Ectodermal cell (in vitro differentiated cells): Measurements from ENCODE around the gene TMEM131L.

ENCODE experiments used
- H3K27ac ChIP-seq: 2 replicates; pipeline ENCODE4 v1.7.0; 2013; ENCODE audit warnings: mild to moderate bottlenecking, low read depth, low read length; ENCODE audit not compliant: insufficient read depth, poor library complexity, severe bottlenecking
- H3K27me3 ChIP-seq: 2 replicates; pipeline ENCODE4 v1.7.0; 2013; ENCODE audit warnings: mild to moderate bottlenecking, low read length; ENCODE audit not compliant: insufficient read depth, control insufficient read depth, poor library complexity, severe bottlenecking
- H3K36me3 ChIP-seq: one replicate; pipeline ENCODE4 v1.7.0; 2013; ENCODE audit warnings: low read length; ENCODE audit not compliant: control insufficient read depth, insufficient read depth
- H3K4me1 ChIP-seq: one replicate; pipeline ENCODE4 v1.7.0; 2013; ENCODE audit warnings: low read length; ENCODE audit not compliant: control insufficient read depth, insufficient read depth
- H3K4me3 ChIP-seq: 2 replicates; pipeline ENCODE4 v1.7.0; 2013; ENCODE audit warnings: low read depth, low read length, control low read depth; ENCODE audit not compliant: insufficient read depth
- H3K9me3 ChIP-seq: 2 replicates; pipeline ENCODE4 v1.7.0; 2013; ENCODE audit warnings: mild to moderate bottlenecking, low read length, moderate library complexity; ENCODE audit not compliant: control insufficient read depth
- WGBS, 2 experiments: methylation state at CpG; one replicate each; pipeline ENCODE4 v1.1.7; 2013; ENCODE audit warnings: missing lambda C conversion rate in 2 of 2; 5-methylcytosine and 5-hydroxymethylcytosine counted together

The TMEM131L gene

DNA sequence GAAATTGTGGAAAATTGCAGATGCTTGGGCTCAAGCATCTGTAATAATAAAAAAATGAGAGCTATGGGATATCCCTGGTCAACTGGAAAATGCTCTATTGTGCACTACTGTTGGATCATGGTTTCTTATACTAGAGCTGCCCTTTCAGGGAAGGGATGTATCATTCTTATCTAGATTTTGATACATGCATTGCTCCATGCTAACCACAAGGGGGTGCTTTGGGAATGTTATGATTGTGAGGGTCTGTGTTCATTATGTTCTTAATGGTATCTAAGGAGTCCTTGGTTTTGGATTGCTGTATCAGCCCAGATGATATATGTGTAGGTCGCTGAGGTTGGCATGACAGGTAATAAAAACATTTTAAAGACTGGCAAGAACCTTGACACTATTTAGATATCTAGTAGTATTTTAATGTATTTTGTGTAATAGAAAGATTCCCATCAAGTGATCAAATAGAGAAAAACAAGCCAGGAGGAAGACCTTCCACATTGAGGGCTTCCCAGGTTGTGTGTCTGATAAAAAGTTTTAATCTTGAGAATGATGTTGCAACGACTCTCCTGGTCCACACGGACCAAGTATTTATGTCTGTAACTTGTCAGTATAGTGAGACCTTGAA is 168.7 kb downstream of the TMEM131L start:
- Histone ChIP-seq H3K27me3 (no peaks in the 10 kb centered on the region), H3K4me3 (no peak overlapping the region), H3K27ac (no peak overlapping the region), H3K9me3 (no peaks in the 10 kb centered on the region), H3K4me1 (no peaks in the 10 kb centered on the region), H3K36me3 (no peaks in the 10 kb centered on the region)
- 97 to 99% methylated on average over 3 of the region's 3 CpGs for WGBS, 2 experiments

DNA sequence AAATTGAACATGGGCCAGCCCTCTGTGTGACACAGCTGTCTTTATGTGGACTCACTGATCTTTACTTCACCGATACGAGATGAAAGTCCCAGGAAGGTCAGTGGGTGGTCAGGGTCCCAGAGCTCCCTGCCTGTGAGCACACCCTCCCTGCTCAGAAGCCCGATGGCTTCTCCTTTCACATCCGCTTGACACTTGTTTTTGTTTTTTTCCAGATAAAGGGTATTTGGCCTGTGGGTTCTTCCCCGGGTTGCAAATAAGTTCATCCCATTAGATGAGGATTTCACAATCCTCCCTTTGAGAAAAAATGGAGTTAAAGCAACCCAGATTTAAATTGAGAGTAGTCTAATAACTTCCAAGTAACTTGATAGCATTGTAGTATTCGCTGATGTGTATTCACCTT is 169.7 kb downstream of the TMEM131L start:
- no peaks in the 10 kb centered on the region for H3K4me1 ChIP-seq
- no peak overlapping the region for H3K4me3 ChIP-seq
- H3K36me3 ChIP-seq = no peaks in the 10 kb centered on the region
- no peaks in the 10 kb centered on the region for H3K27me3 ChIP-seq
- no peaks in the 10 kb centered on the region for H3K9me3 ChIP-seq
- 93 to 97% methylated on average over 6 of the region's 6 CpGs for WGBS, 2 experiments
- H3K27ac ChIP-seq = no peak overlapping the region

DNA sequence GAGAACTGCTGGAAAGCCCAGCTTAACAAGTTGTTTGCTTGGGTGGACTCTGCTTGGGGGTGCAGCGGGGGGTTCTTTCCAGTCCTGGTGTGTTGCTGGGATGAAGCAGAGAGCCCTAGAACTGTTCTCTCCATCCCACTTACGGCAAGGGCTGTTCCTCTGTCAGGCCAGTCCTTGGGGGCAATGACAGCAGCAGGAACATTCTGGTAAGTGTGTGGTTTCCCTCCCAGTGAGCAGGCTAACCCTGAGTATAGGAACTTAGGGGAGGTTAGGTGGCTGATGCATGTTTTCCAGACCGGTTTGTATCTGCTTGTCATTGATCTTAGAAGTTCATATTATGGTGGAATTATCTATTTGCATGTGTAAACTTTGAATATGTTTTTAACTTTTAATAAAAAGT is 171.0 kb downstream of the TMEM131L start:
- 95 to 97% methylated on average over 3 of the region's 3 CpGs for WGBS, 2 experiments

DNA sequence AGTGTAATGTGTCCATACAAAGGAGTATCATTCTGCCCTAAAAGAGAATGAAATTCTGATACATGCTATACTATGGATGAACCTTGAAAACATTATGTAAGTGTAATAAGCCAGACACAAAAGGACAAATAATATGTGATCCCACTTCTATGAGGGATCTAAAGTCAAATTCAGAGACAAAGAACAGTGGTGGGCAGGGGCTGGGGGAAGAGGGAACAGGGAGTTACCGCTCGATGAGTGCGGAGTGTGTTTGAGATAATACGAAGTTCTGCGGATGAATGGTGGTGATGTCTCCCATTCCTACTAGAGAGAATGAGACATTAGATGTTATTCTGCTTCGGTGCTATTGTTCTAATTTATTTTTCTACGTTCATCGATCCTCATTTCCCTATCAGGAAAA is 171.9 kb downstream of the TMEM131L start:
- WGBS, 2 experiments = 94 to 98% methylated on average over 5 to 8 of the region's 8 CpGs
- H3K36me3 ChIP-seq = no peaks in the 10 kb centered on the region

More for the DNA sequence above, 171.0 kb downstream of the TMEM131L start:
- Histone ChIP-seq H3K4me3 (no peak overlapping the region), H3K4me1 (no peaks in the 10 kb centered on the region), H3K36me3 (no peaks in the 10 kb centered on the region), H3K27me3 (no peaks in the 10 kb centered on the region), H3K9me3 (no peaks in the 10 kb centered on the region), H3K27ac (no peak overlapping the region)

DNA sequence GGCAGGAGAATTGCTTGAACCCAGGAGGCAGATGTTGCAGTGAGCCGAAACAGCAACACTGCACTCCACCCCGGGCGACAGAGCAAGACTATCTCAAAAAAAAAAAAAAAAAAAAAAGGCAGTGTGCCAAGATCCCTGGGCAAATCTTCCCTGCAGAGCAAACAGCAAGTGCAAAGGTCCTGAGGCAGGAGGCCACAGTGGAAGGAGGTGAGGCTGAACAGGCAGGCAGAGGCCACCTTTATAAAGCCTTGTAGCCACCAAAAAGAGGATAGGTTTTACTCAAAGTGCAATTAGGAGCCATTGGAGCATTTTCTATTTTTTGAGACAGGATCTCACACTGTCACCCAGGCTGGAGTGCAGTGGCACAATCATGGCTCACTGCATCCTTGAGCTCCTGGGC is 172.8 kb downstream of the TMEM131L start:
- no peak overlapping the region for H3K4me3 ChIP-seq
- 87 to 96% methylated on average over 3 of the region's 3 CpGs for WGBS, 2 experiments
- no peaks in the 10 kb centered on the region for H3K9me3 ChIP-seq
- no peak overlapping the region for H3K27ac ChIP-seq
- H3K4me1 ChIP-seq = no peaks in the 10 kb centered on the region
- H3K27me3 ChIP-seq = no peaks in the 10 kb centered on the region
- no peaks in the 10 kb centered on the region for H3K36me3 ChIP-seq

More for the DNA sequence above, 171.9 kb downstream of the TMEM131L start:
- H3K9me3 ChIP-seq = no peaks in the 10 kb centered on the region
- H3K27ac ChIP-seq = no peak overlapping the region
- no peaks in the 10 kb centered on the region for H3K27me3 ChIP-seq
- no peak overlapping the region for H3K4me3 ChIP-seq
- no peaks in the 10 kb centered on the region for H3K4me1 ChIP-seq

DNA sequence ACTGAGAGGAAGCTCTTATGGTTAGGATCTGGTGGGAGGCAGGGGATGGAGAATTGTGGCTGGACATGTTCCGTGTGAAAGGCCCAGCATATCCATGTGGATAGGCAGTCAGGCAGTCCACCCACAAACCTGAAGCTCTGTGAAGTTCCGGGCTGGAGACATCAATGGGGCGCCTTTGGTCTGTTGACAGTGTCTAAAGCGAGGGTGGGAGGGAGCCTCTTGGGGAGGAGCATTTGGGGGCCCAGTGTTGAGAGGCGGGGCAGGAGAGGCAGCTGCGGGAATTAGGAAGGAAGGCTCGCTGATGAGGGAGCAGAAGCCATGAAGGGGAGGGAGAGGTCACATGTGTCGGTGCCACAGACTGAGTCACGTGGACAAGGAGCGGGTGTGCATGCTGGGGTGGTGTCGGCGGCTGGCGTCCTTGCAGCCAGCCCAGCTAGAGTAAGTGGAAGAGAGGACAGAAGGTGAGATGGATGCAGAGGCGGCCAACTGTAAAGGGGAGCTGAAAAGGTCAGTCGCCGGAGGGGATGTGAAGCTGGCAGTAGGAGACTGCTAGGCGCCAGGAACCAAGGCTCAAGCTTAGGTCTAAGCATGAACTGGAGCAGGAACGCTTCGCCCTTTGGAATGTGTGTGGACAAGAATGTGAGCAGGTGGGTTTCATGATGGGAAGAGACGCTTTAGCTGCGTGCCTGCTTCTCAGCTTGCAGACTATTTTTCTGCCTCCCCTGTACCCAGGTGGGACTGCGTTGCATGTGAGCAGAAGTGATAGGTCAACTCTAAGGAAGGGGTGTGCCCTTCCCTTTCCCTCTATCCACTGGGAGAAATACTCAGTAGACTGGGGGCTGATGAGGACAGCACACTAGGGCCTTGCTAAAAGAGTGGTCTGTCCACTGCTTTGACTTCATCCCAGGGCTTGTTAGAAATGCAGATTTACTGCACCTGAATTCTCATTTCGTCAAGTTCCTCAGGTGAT is 174.0 kb downstream of the TMEM131L start:
- Histone ChIP-seq H3K4me1 (no peaks in the 10 kb centered on the region), H3K27me3 (no peaks in the 10 kb centered on the region), H3K36me3 (no peaks in the 10 kb centered on the region), H3K9me3 (no peaks in the 10 kb centered on the region), H3K4me3 (no peak overlapping the region), H3K27ac (no peak overlapping the region)
- WGBS, 2 experiments = 90% methylated on average over 23 of the region's 23 CpGs

DNA sequence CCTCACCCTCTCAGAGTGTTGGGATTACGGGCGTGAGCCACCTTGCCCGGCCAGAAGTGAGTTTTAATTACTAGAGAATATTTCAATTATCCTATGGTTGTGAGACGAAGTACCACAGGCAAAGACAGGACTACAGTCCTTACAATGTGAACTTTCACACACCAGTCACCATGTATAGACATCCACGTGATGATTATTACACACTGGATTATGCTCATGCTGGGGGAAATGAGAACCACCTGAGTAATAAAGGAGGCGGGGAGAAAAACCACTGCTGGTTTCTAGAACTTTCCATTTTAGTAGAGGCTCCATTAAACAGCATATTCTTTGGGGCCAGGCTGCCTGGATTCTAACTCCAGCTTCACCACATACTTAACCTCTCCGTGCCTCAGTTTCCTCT is 175.4 kb downstream of the TMEM131L start:
- Histone ChIP-seq H3K27me3 (no peaks in the 10 kb centered on the region), H3K36me3 (no peaks in the 10 kb centered on the region), H3K9me3 (no peaks in the 10 kb centered on the region), H3K27ac (no peak overlapping the region), H3K4me3 (no peak overlapping the region), H3K4me1 (no peaks in the 10 kb centered on the region)
- WGBS, 2 experiments = 86 to 98% methylated on average over 4 to 7 of the region's 7 CpGs

DNA sequence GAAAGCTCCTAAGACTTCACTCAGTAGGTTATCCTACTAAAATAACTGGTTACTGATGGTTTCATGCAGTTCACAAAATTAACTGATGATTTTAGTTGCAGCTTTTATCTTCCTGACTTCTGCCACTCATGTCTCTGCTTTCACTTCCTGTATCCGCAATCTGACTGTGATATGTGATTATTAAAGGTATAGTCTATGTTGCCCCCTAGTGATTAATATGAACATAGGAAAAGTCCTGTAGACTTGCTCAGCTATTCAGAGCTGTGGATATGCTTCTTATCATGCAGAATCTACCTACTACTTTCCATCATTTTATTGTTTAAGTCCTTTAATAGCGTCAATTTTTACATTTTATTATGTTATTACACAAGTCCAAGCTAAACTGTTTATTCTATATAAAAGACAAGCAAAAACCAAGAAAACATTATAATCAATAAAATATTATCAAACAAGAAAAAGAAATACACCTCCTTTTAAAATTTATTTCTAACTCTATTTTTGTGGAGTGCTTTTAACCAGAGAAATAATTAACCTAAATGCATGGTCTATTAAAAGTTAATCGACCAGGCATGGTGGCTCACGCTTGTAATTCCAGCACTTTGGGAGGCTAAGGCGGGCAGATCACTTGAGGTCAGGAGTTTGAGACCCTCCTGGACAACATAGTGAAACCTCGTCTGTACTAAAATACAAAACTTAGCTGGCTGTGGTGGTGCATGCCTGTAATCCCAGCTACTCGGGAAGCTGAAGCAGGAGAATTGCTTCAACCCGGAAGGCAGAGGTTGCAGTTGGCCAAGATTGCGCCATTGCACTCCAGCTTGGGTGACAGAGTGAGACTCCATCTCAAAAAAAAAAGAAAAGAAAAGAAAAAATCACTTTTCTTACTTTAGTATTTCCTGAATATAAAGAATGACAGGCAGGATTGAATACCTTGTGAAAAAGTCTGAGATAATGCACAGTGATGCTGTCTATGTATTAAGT is 177.5 kb downstream of the TMEM131L start:
- Histone ChIP-seq H3K27me3 (no peaks in the 10 kb centered on the region), H3K4me3 (no peak overlapping the region), H3K9me3 (no peaks in the 10 kb centered on the region), H3K36me3 (no peaks in the 10 kb centered on the region), H3K27ac (no peak overlapping the region), H3K4me1 (no peaks in the 10 kb centered on the region)
- WGBS, 2 experiments = 92 to 96% methylated on average over 8 to 9 of the region's 9 CpGs

DNA sequence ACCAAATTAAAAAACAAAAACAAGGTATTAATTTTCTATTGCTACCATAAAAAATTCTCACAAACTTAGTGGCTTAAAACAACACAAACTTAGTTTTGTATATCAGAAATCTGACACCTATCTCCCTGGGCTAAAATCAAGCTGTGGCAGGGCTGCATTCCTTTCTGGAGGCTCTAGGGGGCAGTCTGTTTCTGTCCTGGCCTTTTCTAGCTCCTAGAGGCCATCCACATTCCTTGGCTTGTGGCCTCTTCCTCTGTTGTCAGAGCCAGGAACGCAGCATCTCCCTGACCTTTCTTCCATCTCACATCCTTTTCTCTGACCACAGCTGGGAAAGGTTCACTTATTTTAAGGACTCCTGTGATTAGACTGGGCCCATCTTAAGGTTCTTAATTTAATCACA is 179.0 kb downstream of the TMEM131L start:
- Histone ChIP-seq H3K36me3 (no peaks in the 10 kb centered on the region), H3K4me1 (no peaks in the 10 kb centered on the region), H3K4me3 (no peak overlapping the region), H3K9me3 (no peaks in the 10 kb centered on the region), H3K27ac (no peak overlapping the region), H3K27me3 (no peaks in the 10 kb centered on the region)
- whole genome bisulfite sequencing, 2 experiments = 84 to 98% methylated on average over 1 of the region's 1 CpG
